Lower lobe of right lung (tissue), 2 donors: ENCODE measurements around the gene IRF3. TPM values are rescaled to one million over a fixed set of nuclear protein-coding genes. Genes with fewer than 3 reads are reported as not detected.

Experiments used
- ATAC-seq, 2 donors: fragments of 200-7000 bp; cut with Tn5 transposase; one replicate each; pipeline ENCODE4 v1.9.1; 2020 to 2022; ENCODE audit warnings: mild to moderate bottlenecking in 2 of 2, moderate library complexity in 2 of 2
- DNase-seq: peaks from one replicate; pipeline ENCODE4 v3.0.0-alpha.2; 2020
- H3K27ac ChIP-seq: fragments of 200-600 bp; one replicate; pipeline ENCODE4 v1.8.0; 2022
- H3K27me3 ChIP-seq: fragments of 200-600 bp; one replicate; pipeline ENCODE4 v1.8.0; 2022; ENCODE audit warnings: low read depth
- H3K36me3 ChIP-seq: fragments of 200-600 bp; one replicate; pipeline ENCODE4 v1.8.0; 2022; ENCODE audit warnings: mild to moderate bottlenecking
- H3K4me1 ChIP-seq: fragments of 200-600 bp; one replicate; pipeline ENCODE4 v1.8.0; 2022
- H3K4me3 ChIP-seq: fragments of 200-600 bp; one replicate; pipeline ENCODE4 v1.8.0; 2022; ENCODE audit warnings: mild to moderate bottlenecking
- H3K9me3 ChIP-seq: fragments of 200-600 bp; one replicate; pipeline ENCODE4 v1.8.0; 2022
- CTCF ChIP-seq: fragments of 200-600 bp; IDR thresholded peaks from one replicate; pipeline ENCODE4 v1.8.0; 2022; ENCODE audit warnings: antibody characterized with exemption, mild to moderate bottlenecking
- intact Hi-C: fragments of 100-400 bp; cut with DNase I; formaldehyde crosslinking; loops from one replicate; pipeline ENCODE4 v1.11.0; 2022
- total RNA-seq: library from RNA; stranded (reverse); fragmentation: NEBNext Ultra II Directional; extraction: Animal tissue kit (Norgen Biotek cat#: 25700); gene quantifications from one replicate; pipeline ENCODE4 v1.2.1, GENCODE V29; 2021
- donor health status: DM: no; HTN: yes; CAD: no; lungs with severe emphysema.

Gene IRF3
- total RNA-seq, 1 donor from 2014 or later = 99.8 TPM

DNA sequence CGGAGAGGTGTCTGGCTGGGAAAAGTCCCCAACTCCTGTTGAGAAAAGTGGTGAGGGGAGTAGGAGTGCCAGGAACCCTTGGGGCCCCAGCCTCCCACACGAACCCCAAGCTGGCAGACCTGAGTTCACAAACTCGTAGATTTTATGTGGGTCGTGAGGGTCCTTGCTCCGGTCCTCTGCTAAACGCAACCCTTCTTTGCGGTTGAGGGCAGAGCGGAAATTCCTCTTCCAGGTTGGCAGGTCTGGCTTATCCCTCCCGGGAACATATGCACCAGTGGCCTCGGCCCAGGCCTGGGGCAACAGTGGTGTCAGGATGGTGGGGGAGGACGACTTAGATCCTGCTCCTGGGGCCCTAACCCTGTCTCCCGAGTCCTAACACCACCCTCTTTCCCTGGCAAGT lies 2.4 kb downstream of the IRF3 start:
- Histone ChIP-seq H3K36me3 (peaks cover 50% of the 10 kb centered on the region), H3K27me3 (no peaks in the 10 kb centered on the region), H3K4me3 (no peak overlapping the region), H3K27ac (no peak overlapping the region), H3K4me1 (peaks cover 23% of the 10 kb centered on the region), H3K9me3 (no peaks in the 10 kb centered on the region)
- no peak for TF ChIP-seq CTCF
- intact Hi-C loops = no loop called here
- ATAC-seq = no peak
- no peak for DNase-seq

DNA sequence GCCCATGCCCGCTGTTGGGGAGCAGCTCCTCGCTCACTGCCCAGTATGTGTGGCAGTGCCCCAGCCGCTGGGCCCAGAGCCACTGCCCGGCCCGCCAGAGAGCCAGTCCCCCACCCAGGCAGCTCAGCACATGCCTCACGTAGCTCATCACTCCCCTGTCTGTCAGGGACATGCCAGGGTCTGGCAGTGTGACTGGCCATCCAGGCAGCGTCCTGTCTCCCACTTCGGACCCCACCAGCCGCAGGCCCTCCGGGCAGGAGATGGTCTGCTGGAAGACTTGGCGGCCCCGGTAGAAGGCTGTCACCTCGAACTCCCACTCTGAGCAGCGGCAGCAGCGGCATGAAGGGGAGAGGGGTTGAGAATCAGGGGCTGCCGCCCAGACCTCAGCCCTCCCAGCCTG lies 3.6 kb downstream of the IRF3 start:
- peaks cover 23% of the 10 kb centered on the region for H3K4me1 ChIP-seq
- H3K27ac ChIP-seq = no peak overlapping the region
- H3K9me3 ChIP-seq = no peaks in the 10 kb centered on the region
- H3K27me3 ChIP-seq = no peaks in the 10 kb centered on the region
- H3K36me3 ChIP-seq = peaks cover 62% of the 10 kb centered on the region
- DNase-seq (no peak), ATAC-seq (no peak)
- no peak for TF ChIP-seq CTCF
- no peak overlapping the region for H3K4me3 ChIP-seq
- intact Hi-C loops = no loop called here

DNA sequence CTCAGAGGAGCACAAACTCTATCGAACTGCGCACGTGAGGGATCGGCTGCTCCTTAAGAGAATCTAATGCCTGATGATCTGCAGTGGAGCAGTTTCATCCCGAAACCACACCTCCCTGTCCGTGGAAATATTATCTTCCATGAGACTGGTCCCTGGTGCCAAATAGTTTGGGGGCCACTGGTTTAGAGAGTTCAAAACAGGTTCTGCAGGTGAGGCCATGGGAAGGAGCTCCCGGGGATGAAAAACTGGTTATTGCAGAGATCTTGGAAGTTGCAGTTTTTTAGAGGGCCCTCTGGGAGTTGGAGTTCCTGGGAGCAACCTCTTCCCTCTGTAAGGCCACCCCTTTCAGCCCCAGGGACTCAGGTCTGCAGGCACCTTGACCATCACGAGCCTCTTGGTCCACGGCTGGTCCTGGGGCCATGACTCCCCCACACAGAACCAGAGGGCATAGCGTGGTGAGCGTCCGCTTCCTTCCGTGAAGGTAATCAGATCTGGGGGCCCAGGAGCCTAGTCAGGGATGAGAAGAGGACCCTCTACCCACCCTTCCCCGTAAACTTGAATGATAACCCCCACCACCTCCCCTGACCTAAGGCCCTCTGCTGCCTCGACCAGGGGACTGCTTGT lies 5.2 kb downstream of the IRF3 start:
- peaks cover 12% of the 10 kb centered on the region for H3K4me1 ChIP-seq
- no peak for ATAC-seq
- H3K27ac ChIP-seq = no peak overlapping the region
- TF ChIP-seq CTCF = no peak
- no peaks in the 10 kb centered on the region for H3K9me3 ChIP-seq
- no peak for DNase-seq
- H3K36me3 ChIP-seq = peaks cover 78% of the 10 kb centered on the region
- no peak overlapping the region for H3K4me3 ChIP-seq
- intact Hi-C loops = no loop called here
- H3K27me3 ChIP-seq = no peaks in the 10 kb centered on the region

GRCh38 chr19:49658566-49659442 lies 6.9 kb downstream of the IRF3 start:
- H3K36me3 ChIP-seq = peaks cover 94% of the 10 kb centered on the region
- ATAC-seq (no peak), DNase-seq (no peak)
- intact Hi-C loops = no loop called here
- no peaks in the 10 kb centered on the region for H3K27me3 ChIP-seq
- peaks cover 8% of the 10 kb centered on the region for H3K4me1 ChIP-seq
- H3K27ac ChIP-seq = no peak overlapping the region
- H3K9me3 ChIP-seq = no peaks in the 10 kb centered on the region
- no peak overlapping the region for H3K4me3 ChIP-seq
- no peak for TF ChIP-seq CTCF

DNA sequence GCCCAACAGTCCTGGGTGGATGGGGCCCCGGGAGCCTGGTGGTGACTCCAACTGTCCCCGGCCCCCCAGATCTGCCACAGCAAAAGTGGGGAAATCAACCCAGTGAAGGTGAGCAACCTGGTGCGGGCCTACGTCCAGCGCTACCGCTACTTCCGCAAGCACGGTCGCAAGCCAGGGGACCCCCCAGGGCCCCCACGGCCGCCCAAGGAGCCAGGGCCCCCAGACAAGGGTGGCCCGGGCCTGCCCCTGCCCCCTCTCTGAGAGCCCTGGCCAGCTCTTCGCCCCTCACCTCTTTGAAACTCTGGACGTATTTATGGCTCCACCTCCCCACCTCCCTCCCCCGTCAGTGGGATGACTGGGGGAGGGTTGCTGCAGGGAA lies 7.5 kb downstream of the IRF3 start:
- no peaks in the 10 kb centered on the region for H3K27me3 ChIP-seq
- H3K9me3 ChIP-seq = no peaks in the 10 kb centered on the region
- DNase-seq (no peak), ATAC-seq (no peak)
- H3K4me3 ChIP-seq = no peak overlapping the region
- no peak overlapping the region for H3K27ac ChIP-seq
- TF ChIP-seq CTCF = no peak
- intact Hi-C loops = no loop called here
- peaks cover 100% of the 10 kb centered on the region for H3K36me3 ChIP-seq
- peaks cover 2% of the 10 kb centered on the region for H3K4me1 ChIP-seq
